ENCODE measurements around the gene AP2B1.

DNA sequence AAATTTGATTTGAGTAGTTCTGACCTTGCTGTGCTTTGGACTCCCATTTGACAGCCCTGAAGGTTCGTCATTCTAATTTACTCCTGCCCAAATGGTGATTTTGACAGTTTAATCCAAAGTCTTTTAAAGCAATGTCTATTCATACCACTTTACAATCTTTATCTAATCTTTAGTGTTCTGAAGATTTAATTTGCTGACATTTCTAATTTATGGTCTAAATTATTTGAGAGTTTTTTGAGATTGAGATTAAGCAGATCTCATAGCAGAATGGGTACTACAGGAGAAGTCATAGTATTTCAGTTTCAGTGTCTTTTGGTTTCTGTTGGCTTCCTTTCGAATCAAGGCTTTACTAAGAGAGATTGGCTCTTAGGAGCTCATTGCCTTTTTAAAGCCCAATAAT lies 111.7 kb downstream of the AP2B1 start:
- TF ChIP-seq CTCF (IDR thresholded peaks at IDR 0.05) (no peak), POLR2A (IDR thresholded peaks at IDR 0.05) (no peak)

All from lower leg skin (tissue), 3 donors.